ENCODE data around the gene GSE1. TPM values are rescaled to one million over a fixed set of nuclear protein-coding genes. Genes with fewer than 3 reads are reported as not detected.

GSE1 gene
- total RNA-seq, 1 experiment from 2014 or later, result 90.2 TPM

- TF ChIP-seq MAX (IDR thresholded peaks at IDR 0.05) (no peak), EZH2 (IDR thresholded peaks at IDR 0.05) (no peak), ZNF274 (IDR thresholded peaks at IDR 0.05; ENCODE audit: low read depth, low read length) (no peak), TCF7L2 (IDR thresholded peaks at IDR 0.05; ENCODE audit: borderline replicate concordance, extremely low read depth, insufficient read depth, insufficient read length) (no peak), SRF (IDR thresholded peaks at IDR 0.05; ENCODE audit: low read depth) (no peak)
Observed at GRCh38 chr16:85676466-85676865, 63.3 kb downstream of the GSE1 start (continued).

DNA sequence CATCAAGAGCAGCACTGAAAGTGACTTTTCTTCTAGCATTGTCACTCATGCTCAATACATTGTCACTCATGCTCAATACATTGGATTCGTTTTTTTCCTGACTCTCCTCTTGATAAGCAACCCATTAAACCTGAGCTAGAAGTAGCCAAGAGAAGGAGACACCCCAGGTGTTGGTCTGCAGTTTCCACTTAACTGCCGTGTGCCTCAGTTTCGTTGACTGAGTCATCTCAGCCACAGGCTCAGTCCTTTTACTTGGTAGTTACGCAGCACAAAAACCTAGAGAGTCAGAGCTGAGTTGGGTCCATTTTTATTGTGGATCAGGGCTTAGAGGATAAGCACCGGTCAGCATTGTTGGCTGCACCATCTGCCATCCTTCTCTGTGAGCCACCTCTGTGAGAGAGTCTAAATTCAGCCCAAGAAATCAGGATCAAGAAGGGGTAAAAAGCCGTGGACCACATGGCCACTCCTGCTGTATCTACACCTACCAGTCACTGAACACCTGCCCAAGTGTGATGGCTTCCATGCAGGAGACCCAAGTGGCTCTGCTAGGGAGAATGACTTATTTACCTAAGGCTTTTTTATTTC, 64.4 kb downstream of the GSE1 start:
- no peak overlapping the region for H2AFZ ChIP-seq (ENCODE audit: low read depth, low read length, poor library complexity, severe bottlenecking)
- H3K4me3 ChIP-seq (replicated peaks in 1 of 2; ENCODE audit: low read depth in 1 of 2, low read length in 2 of 2), result no peak overlapping the region
- peaks cover 4% of the 10 kb centered on the region; the same call in 1 of the 2 replicates for H3K79me2 ChIP-seq (ENCODE audit: insufficient read depth, low read length)
- no peaks in the 10 kb centered on the region for H3K9me3 ChIP-seq (ENCODE audit: control insufficient read depth in 1 of 2, insufficient read depth in 1 of 2, low read depth in 1 of 2, low read length in 2 of 2)
- H3K4me1 ChIP-seq (ENCODE audit: control insufficient read depth in 1 of 2, insufficient read depth in 2 of 2, low read length in 2 of 2), result no peaks in the 10 kb centered on the region
- no peak overlapping the region for H3K27ac ChIP-seq (ENCODE audit: low read depth, low read length)
- no peak overlapping the region for H3K4me2 ChIP-seq (ENCODE audit: low read length)
- TF ChIP-seq ZBTB33 (IDR thresholded peaks at IDR 0.05; ENCODE audit: extremely low read depth, insufficient replicate concordance, low read length) (no peak), CBX3 (IDR thresholded peaks at IDR 0.05; ENCODE audit: low read depth) (no peak), EGR1 (IDR thresholded peaks at IDR 0.05; ENCODE audit: low read depth) (no peak), MAX (IDR thresholded peaks at IDR 0.05) (no peak), FOSL1 (IDR thresholded peaks at IDR 0.05; ENCODE audit: low read depth) (no peak), JUND (IDR thresholded peaks at IDR 0.05) (no peak), CEBPB (IDR thresholded peaks at IDR 0.05; ENCODE audit: low read depth) (no peak), RAD21 (IDR thresholded peaks at IDR 0.05; ENCODE audit: low read depth) (no peak), REST (IDR thresholded peaks at IDR 0.05; ENCODE audit: low read depth) (no peak), POLR2A (IDR thresholded peaks at IDR 0.05; ENCODE audit: borderline replicate concordance, extremely low read depth, insufficient read depth, insufficient read length) (no peak)
- H3K9ac ChIP-seq (ENCODE audit: low read length), result no peak overlapping the region
- ChIA-PET CTCF (interaction anchor here (1.0 kb wide), 1 partner anchor 17 kb away, joined by 3 read pairs; no protein-coding TSS in a partner anchor), RAD21 (ENCODE audit: low non-redundant PET in 1 of 2, low total read pairs in 2 of 2, uncharacterized antibody in 2 of 2, unreplicated experiment in 2 of 2) (no interaction called here), POLR2A (no interaction called here)
- peaks cover 64 to 76% of the 10 kb centered on the region in 2 experiments for H3K36me3 ChIP-seq (ENCODE audit: control insufficient read depth in 1 of 2, insufficient read depth in 2 of 2, low read length in 2 of 2)
- H3K27me3 ChIP-seq (ENCODE audit: insufficient read depth, low read length), result no peaks in the 10 kb centered on the region
- DNase-seq (ENCODE audit: low read depth, low spot score) (no peak), ATAC-seq (no peak)
- no peaks in the 10 kb centered on the region for H4K20me1 ChIP-seq (ENCODE audit: insufficient read depth)
- BruUV-seq (replicated peaks), result no TSS peak
- intact Hi-C loops (cut with micrococcal nuclease), result no loop called here
- H3K9me2 ChIP-seq (ENCODE audit: insufficient read depth), result no peaks in the 10 kb centered on the region
